Pancreas (tissue), 10 donors: ENCODE measurements around the gene THBS2. TPM values are rescaled to one million over a fixed set of nuclear protein-coding genes. Genes with fewer than 3 reads are reported as not detected.

Source experiments
- ATAC-seq, 4 donors: fragments of 200-7000 bp; cut with Tn5 transposase; one replicate each; pipeline versions ENCODE4 v1.8.0 to v1.9.1; 2020; ENCODE audit warnings: mild to moderate bottlenecking in 4 of 4, moderate library complexity in 4 of 4
- DNase-seq, 6 donors: peaks; one replicate each; pipeline ENCODE4 v3.0.0-alpha.2; 2020
- FAIRE-seq: peaks from 2 replicates; lab custom pipeline; 2012; peaks lifted over from hg19 to GRCh38; lab: Jason Lieb, UNC
- H3K27ac ChIP-seq, 4 donors: fragments of 200-600 bp; sonication (generic); 1 replicate in 3 of 4; 2 replicates in 1 of 4; pipeline versions ENCODE4 v1.5.0 to v1.8.0; 2020
- H3K27me3 ChIP-seq, 4 donors: fragments of 200-600 bp; one replicate each; pipeline ENCODE4 v1.8.0; 2021
- H3K36me3 ChIP-seq, 3 donors: fragments of 200-600 bp; sonication (generic) in 1 of 3; one replicate each; pipeline versions ENCODE4 v1.5.0 to v1.8.0; 2020 to 2021
- H3K4me1 ChIP-seq, 3 donors: fragments of 200-600 bp; one replicate each; pipeline ENCODE4 v1.8.0; 2021
- H3K4me3 ChIP-seq, 4 donors: fragments of 200-600 bp; sonication (generic) in 2 of 4; one replicate each; pipeline versions ENCODE4 v1.5.0 to v1.8.0; 2020 to 2021
- H3K9me3 ChIP-seq, 4 donors: fragments of 200-600 bp; one replicate each; pipeline ENCODE4 v1.8.0; 2021
- WGBS, 2 donors: extraction: QIAGEN DNeasy Blood & Tissue Kit; methylation state at CpG; one replicate each; pipeline ENCODE4 v1.1.7; 2013; 5-methylcytosine and 5-hydroxymethylcytosine counted together
- intact Hi-C, 3 donors: fragments of 100-400 bp; cut with DNase I; formaldehyde crosslinking; loops; one replicate each; pipeline versions ENCODE4 v1.11.1 to v1.14.2; 2022
- polyA plus RNA-seq, 2 donors: library from polyadenylated mRNA; stranded (reverse); fragments of 200-250 nt; gene quantifications; one replicate each; pipeline ENCODE4 v1.2.3, GENCODE V29; 2013
- total RNA-seq, 6 donors: library from RNA; stranded (reverse); fragmentation: NEBNext Ultra II Directional in 4 of 6; extraction: Animal tissue kit (Norgen Biotek cat#: 25700) in 4 of 6; gene quantifications; one replicate each; pipeline versions ENCODE4 v1.2.1 to v1.2.4, GENCODE V29; 2021 to 2023
- TF ChIP-seq, protein P1 (sequence below), 4 donors: fragments of 200-600 bp; sonication (generic) in 3 of 4; IDR thresholded peaks; one replicate each; pipeline versions ENCODE4 v1.5.0 to v1.8.0; 2021; ENCODE audit warnings: antibody characterized with exemption in 4 of 4
- donor health status: healthy with polysubstance abuse.
- donor health status: DM: no; HTN: no; CAD: no; lungs with moderate emphysema.
- donor health status: DM: no; HTN: no; CAD: no.
- donor health status: control.
- donor health status: control.
- donor health status: Bipolar disorder and iron deficiency.
- donor health status: DM: yes; HTN: yes; CAD: no.
- donor health status: DM: no; HTN: no; CAD: no.
- donor health status: DM: no; HTN: no; CAD: no.
- donor health status: DM: yes; HTN: yes; CAD: no.

THBS2 gene
- total and polyA plus RNA-seq, 8 donors: 0.96 to 39.4 (median 2.6) TPM

DNA sequence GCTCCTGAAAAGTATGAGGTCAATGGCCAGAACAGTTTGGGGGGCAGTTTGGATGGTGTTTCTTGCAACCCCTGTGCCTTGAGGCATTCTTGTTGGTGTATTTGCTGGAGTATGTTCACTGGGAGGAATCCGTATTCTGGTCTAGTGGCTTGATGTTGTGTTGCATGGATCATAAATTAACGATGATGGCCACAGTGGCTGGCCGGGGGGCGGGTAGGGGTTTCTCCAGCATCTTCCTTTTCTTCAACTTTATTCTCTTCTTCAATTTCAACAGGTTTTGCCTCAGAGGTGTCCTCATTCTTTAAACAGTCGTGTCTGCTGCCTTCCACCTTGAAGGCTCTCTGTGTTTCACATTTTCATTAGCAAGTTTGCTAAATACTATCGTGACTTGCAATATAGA, 43.0 kb upstream of the THBS2 start:
- FAIRE-seq (no peak), ATAC-seq (no peak), DNase-seq (no peak)
- TF ChIP-seq, protein P1, sequence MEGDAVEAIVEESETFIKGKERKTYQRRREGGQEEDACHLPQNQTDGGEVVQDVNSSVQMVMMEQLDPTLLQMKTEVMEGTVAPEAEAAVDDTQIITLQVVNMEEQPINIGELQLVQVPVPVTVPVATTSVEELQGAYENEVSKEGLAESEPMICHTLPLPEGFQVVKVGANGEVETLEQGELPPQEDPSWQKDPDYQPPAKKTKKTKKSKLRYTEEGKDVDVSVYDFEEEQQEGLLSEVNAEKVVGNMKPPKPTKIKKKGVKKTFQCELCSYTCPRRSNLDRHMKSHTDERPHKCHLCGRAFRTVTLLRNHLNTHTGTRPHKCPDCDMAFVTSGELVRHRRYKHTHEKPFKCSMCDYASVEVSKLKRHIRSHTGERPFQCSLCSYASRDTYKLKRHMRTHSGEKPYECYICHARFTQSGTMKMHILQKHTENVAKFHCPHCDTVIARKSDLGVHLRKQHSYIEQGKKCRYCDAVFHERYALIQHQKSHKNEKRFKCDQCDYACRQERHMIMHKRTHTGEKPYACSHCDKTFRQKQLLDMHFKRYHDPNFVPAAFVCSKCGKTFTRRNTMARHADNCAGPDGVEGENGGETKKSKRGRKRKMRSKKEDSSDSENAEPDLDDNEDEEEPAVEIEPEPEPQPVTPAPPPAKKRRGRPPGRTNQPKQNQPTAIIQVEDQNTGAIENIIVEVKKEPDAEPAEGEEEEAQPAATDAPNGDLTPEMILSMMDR (IDR thresholded peaks at IDR 0.05): no peak
- no peaks in the 10 kb centered on the region for H3K27me3 ChIP-seq
- no peaks in the 10 kb centered on the region for H3K4me1 ChIP-seq
- H3K9me3 ChIP-seq: no peaks in the 10 kb centered on the region
- H3K27ac ChIP-seq: no peak overlapping the region
- intact Hi-C loops: no loop called here
- H3K4me3 ChIP-seq: no peak overlapping the region
- H3K36me3 ChIP-seq: no peaks in the 10 kb centered on the region
- WGBS, 2 donors: 44 to 68% methylated on average over 6 of the region's 6 CpGs

DNA sequence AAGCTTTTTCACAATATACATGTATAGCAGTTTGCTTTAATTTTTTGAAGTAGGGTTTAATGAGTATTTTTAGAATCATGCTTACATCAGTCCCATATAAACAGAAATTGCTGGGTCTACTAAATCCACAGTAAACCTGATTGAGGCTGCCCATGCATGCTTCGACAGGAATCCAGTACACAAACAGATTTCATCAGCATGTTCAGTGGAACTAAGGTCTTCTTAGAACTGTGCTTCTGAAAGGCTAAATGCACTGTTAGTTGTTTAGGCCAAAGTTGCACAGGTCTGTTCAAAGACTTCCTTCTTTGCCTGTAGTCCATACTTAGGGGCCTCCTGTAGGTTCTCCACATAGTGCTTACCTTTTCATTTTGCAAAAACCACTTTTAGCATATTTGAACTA, 42.5 kb upstream of the THBS2 start:
- TF ChIP-seq, protein P1 (IDR thresholded peaks at IDR 0.05): no peak
- Histone ChIP-seq H3K4me3 (no peak overlapping the region), H3K27ac (no peak overlapping the region), H3K4me1 (no peaks in the 10 kb centered on the region), H3K9me3 (no peaks in the 10 kb centered on the region), H3K27me3 (no peaks in the 10 kb centered on the region), H3K36me3 (no peaks in the 10 kb centered on the region)
- DNase-seq: no peak
- intact Hi-C loops: no loop called here
- 46 to 72% methylated on average over 1 of the region's 1 CpG for WGBS, 2 donors
- FAIRE-seq: no peak
- no peak for ATAC-seq

DNA sequence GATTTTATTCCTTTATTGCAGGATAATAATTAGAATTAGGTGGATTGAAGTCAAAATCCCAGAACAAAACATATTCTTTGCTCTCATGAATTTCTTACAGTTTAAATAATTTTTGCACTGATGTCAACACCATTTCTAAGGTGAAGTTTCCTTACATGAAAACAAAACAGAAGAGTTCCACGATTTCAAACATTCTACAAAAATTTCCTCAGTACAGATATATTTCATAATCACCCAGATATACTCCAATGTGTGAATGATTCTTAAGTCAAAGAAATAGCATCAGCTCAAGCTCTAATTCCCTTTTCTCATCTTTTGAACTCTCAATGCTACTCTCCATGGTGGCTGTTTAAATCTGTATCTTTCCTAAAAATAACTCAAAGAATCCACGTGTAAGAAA, 39.5 kb upstream of the THBS2 start:
- Histone ChIP-seq H3K27me3 (no peaks in the 10 kb centered on the region), H3K36me3 (no peaks in the 10 kb centered on the region), H3K4me3 (no peak overlapping the region), H3K4me1 (no peaks in the 10 kb centered on the region), H3K9me3 (no peaks in the 10 kb centered on the region), H3K27ac (no peak overlapping the region)
- intact Hi-C loops: no loop called here
- 39 to 46% methylated on average over 2 of the region's 2 CpGs for WGBS, 2 donors
- FAIRE-seq (no peak), ATAC-seq (no peak), DNase-seq (no peak)
- TF ChIP-seq, protein P1 (IDR thresholded peaks at IDR 0.05): no peak

DNA sequence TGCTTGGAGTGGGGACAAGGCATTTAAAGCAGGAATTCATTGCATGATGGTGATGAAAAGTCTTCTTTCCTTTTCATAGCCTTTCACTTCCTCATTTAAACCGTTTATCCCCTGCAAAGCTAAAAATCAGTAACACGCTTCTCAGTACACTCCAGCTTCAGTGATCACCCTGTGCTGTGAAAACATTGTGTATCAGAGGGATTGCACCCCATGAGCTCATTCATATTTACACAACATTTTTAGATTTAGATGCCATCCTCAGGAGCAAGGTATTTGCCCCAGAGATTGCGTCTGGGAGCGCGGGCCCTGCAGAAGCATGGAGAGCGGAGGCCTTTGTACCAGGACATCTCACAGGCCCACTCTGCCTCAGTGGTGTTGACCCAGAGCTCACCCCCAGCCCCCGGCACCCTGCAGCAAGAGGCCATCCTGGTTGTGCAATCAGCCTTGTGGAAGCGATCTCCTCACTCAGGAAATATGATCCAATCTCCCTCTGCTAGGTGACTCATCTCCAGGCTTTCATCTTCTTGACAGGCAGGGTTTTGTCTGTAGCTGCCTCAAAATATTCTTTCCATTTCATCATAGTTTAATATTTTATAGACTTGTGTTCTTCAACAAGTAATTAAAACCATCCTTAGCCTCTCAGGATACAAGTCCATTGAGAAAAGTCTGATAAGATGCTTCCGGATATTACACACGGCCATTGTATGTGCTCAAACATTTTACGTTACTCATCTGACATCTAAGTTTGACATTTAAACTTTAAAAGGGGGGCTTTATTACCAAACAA, 38.9 kb upstream of the THBS2 start:
- Histone ChIP-seq H3K27me3 (no peaks in the 10 kb centered on the region), H3K9me3 (no peaks in the 10 kb centered on the region), H3K4me1 (no peaks in the 10 kb centered on the region), H3K4me3 (no peak overlapping the region), H3K36me3 (no peaks in the 10 kb centered on the region), H3K27ac (peak overlapping the region in 1 of 4 donors; percentile 15)
- DNase-seq (no peak), FAIRE-seq (no peak), ATAC-seq (peak in 3 of 4 donors; percentile 42 to 66 (median 59))
- WGBS, 2 donors: 70 to 77% methylated on average over 11 of the region's 11 CpGs
- TF ChIP-seq, protein P1 (IDR thresholded peaks at IDR 0.05): no peak
- intact Hi-C loops: no loop called here

DNA sequence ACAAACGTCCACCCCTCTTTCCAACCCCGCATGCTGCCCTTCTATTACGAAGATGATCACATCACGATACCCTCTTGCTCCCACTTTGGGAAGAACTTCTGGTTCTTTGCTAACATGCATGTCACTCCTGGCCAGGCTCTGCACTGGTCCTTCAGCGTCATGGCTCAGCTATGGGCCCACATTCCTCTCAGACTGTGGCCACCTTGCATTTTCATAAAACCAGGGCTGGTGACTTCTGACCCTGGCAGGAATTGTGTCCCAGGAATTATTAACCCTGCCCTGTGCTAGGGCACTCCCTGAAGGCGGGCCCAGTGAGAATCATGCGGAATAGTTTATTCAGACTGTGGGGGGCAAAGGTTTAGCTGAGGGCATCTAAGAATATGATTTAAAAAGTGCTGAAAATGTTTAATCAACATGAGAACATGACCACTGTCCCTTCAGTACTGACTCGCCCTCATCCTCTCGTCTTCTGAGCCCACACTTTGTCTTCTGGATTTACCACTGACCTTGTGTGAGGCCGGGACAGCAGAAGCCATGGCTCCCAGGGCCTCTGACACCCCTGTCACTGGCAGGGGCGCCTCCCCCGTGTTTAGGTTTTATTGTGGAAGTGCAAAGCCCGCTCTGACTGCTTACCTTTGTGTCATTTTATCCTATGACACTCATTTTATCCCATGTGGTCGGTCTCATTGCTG, 38.1 kb upstream of the THBS2 start:
- H3K4me1 ChIP-seq: no peaks in the 10 kb centered on the region
- H3K27ac ChIP-seq: peak overlapping the region in 1 of 4 donors; percentile 15
- ATAC-seq (no peak), DNase-seq (no peak), FAIRE-seq (no peak)
- H3K4me3 ChIP-seq: no peak overlapping the region
- TF ChIP-seq, protein P1 (IDR thresholded peaks at IDR 0.05): no peak
- no peaks in the 10 kb centered on the region for H3K9me3 ChIP-seq
- no peaks in the 10 kb centered on the region for H3K36me3 ChIP-seq
- WGBS, 2 donors: 63 to 74% methylated on average over 14 of the region's 14 CpGs
- no peaks in the 10 kb centered on the region for H3K27me3 ChIP-seq
- intact Hi-C loops: no loop called here
